ENCODE results near the gene NATD1. TPM values are rescaled to one million over a fixed set of nuclear protein-coding genes. Genes with fewer than 3 reads are reported as not detected.
"Not testable (repeated sequence)": the region's sequence is repeated elsewhere in the genome, so short reads cannot be mapped to it uniquely, and the experiment has no call there.

Gene NATD1
- total and polyA plus RNA-seq, 5 experiments from 2014 or later, result 0.60 to 9.3 (median 1.2) TPM

- no peak overlapping the region for H3K4me3 Mint-ChIP-seq
- peaks cover 0 to 14% (median 4%) of the 10 kb centered on the region in 9 donors for H3K9me3 Mint-ChIP-seq
- DNase-seq (no peak), ATAC-seq (no peak)
- H3K36me3 Mint-ChIP-seq, result peaks cover 0 to 9% (median 0%) of the 10 kb centered on the region in 3 donors
- POLR2A ChIA-PET, result no interaction called here
- peaks cover 0 to 14% (median 0%) of the 10 kb centered on the region in 4 donors for H3K4me1 Mint-ChIP-seq
- no peaks in the 10 kb centered on the region for H3K27me3 Mint-ChIP-seq
- peak overlapping the region in 2 of 10 donors; percentile 6 to 37 for H3K27ac Mint-ChIP-seq
Observed at GRCh38 chr17:21233581-21234347, 19.4 kb downstream of the NATD1 start.

DNA sequence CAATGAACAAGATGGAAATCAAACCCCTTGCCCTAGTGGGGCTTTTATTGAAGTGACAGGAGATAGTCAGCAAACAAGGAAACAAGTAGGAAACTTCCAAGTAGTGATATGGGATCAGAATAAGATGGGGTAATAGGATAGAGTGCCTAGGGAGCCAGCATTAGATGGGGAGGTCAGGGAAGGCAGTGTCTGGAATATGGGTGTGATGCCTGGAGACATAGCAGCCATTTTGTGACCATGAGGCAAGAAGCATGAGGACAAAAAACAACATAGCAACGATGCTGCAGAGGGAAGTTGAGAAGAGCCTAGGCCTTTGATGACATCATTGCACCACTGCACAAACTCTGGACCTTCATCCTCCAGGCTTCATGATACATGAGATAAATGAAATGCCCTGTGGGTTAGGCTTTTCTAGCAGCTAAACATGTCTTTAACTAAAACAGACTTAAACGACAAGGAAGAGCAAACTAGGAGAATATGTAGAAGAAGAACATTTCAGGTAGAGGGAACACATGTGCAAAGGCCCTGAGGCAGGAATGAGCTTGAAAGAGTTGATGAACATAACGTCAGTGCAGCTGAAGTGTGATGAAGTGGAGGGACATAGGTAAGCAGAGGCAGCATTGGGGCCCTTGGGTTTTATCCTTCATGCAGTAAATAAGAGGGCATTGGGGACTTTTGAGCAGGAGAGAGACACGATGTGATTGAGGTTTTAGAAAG is 21.0 kb downstream of the NATD1 start:
- no peak for ATAC-seq
- Mint-ChIP-seq H3K36me3 (peaks cover 0 to 9% (median 0%) of the 10 kb centered on the region in 3 donors), H3K27ac (peak overlapping the region in 1 of 10 donors; percentile 7), H3K4me1 (peaks cover 0 to 12% (median 0%) of the 10 kb centered on the region in 4 donors), H3K4me3 (no peak overlapping the region), H3K27me3 (no peaks in the 10 kb centered on the region), H3K9me3 (peaks cover 0 to 14% (median 4%) of the 10 kb centered on the region in 9 donors)
- POLR2A ChIA-PET, result interaction anchor here (0.6 kb wide), 1 partner anchor 54 kb away, joined by 5 read pairs; no protein-coding TSS in a partner anchor
- no peak for DNase-seq

DNA sequence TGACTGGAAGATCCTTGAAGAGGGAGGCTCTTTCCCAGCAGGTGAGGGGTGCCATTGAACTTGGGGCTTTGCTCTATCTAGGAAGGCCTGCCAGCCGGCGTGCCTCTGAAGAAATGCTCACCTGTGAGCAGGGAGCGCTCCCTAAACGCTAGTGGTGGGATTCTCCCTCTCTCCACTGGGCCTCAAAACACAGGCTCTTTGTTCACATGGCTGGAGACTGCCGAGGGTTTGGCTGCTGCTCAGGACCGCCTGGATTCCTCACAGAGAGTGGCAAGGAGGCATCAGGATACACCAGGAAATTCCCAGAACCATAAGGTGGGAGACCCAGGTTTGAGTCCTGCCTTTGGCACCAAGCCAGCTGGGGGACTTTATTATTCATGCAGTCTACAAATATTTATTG is 21.7 kb downstream of the NATD1 start:
- POLR2A ChIA-PET, result no interaction called here
- Mint-ChIP-seq H3K27me3 (no peaks in the 10 kb centered on the region), H3K36me3 (peaks cover 0 to 9% (median 0%) of the 10 kb centered on the region in 3 donors), H3K4me1 (peaks cover 0 to 12% (median 0%) of the 10 kb centered on the region in 4 donors), H3K9me3 (peaks cover 0 to 14% (median 4%) of the 10 kb centered on the region in 9 donors), H3K27ac (no peak overlapping the region), H3K4me3 (no peak overlapping the region)
- ATAC-seq, result no peak
- no peak for DNase-seq

- peaks cover 0 to 3% (median 0%) of the 10 kb centered on the region in 4 donors for H3K4me1 Mint-ChIP-seq
- no peak for DNase-seq
- POLR2A ChIA-PET, result no interaction called here
- peak overlapping the region in 2 of 10 donors; percentile 19 to 56 for H3K27ac Mint-ChIP-seq
- no peak overlapping the region for H3K4me3 Mint-ChIP-seq
- no peak for ATAC-seq
- peaks cover 0 to 9% (median 0%) of the 10 kb centered on the region in 3 donors for H3K36me3 Mint-ChIP-seq
- H3K27me3 Mint-ChIP-seq, result no peaks in the 10 kb centered on the region
- peaks cover 0 to 14% (median 4%) of the 10 kb centered on the region in 9 donors for H3K9me3 Mint-ChIP-seq
Observed at GRCh38 chr17:21228845-21229244, 24.4 kb downstream of the NATD1 start.

- Mint-ChIP-seq H3K27me3 (no peaks in the 10 kb centered on the region), H3K27ac (peak overlapping the region in 4 of 10 donors; percentile 19 to 52 (median 31)), H3K4me3 (no peak overlapping the region), H3K4me1 (peaks cover 0 to 3% (median 0%) of the 10 kb centered on the region in 4 donors), H3K9me3 (peaks cover 0 to 14% (median 4%) of the 10 kb centered on the region in 9 donors), H3K36me3 (peaks cover 0 to 9% (median 0%) of the 10 kb centered on the region in 3 donors)
- ATAC-seq, result no peak
- POLR2A ChIA-PET, result no interaction called here
- no peak for DNase-seq
Observed at GRCh38 chr17:21228111-21228510, 25.1 kb downstream of the NATD1 start.

- H3K4me1 Mint-ChIP-seq, H3K27me3 Mint-ChIP-seq, H3K36me3 Mint-ChIP-seq, H3K4me3 Mint-ChIP-seq, ATAC-seq, DNase-seq, POLR2A ChIA-PET, H3K9me3 Mint-ChIP-seq, H3K27ac Mint-ChIP-seq: not testable (repeated sequence)
Observed at GRCh38 chr17:21227277-21227676, 25.9 kb downstream of the NATD1 start.

DNA sequence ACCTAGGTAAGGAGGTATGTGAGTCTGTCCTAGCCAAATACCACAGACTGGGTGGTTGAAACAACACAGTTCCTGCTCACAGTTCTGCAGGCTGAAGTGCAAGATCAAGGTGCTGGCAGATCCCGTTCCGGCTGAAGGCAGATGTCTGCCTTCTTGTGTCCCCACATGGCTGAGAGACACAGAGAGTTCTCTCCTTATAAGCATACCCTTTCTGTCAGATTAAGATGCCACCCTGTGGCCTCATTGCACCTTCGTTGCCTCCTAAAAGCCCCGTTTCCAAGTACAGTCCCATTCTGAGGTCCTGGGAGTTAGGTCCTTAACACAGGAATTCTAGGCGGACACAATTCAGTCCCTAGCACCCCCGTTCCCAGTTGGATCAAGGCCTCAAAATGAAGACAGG is 30.1 kb downstream of the NATD1 start:
- DNase-seq (no peak), ATAC-seq (no peak)
- POLR2A ChIA-PET, result no interaction called here
- no peaks in the 10 kb centered on the region for H3K9me3 Mint-ChIP-seq
- peaks cover 4 to 12% (median 4%) of the 10 kb centered on the region in 3 donors for H3K36me3 Mint-ChIP-seq
- H3K27me3 Mint-ChIP-seq, result no peaks in the 10 kb centered on the region
- H3K4me3 Mint-ChIP-seq, result no peak overlapping the region
- H3K27ac Mint-ChIP-seq, result no peak overlapping the region
- peaks cover 0 to 4% (median 0%) of the 10 kb centered on the region in 4 donors for H3K4me1 Mint-ChIP-seq

DNA sequence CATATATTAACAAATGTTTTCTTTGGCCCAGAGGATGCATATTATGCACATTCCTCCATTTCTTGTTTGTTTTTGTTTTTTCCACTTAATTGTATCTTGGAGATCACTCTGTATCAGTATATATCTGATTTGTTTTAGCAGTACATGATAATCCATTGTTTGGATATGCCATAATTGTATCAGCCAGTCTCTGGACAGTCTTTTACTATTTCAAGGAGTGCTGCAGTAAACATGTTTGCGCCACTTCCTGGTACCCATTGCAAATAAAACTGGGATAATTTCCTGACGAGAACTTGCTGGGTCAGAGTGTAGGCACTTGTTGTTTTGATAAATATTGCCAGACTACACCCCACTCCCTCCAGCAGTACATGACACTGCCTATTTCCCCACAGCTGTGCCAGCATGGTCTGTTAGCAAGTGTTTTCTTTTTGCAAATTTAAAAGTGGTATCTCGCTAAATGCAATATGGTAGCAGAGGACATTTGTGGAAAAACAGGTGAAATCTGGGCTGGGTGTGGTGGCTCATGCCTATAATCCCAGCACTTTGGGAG is 34.3 kb downstream of the NATD1 start:
- H3K4me1 Mint-ChIP-seq, result peaks cover 10 to 23% (median 19%) of the 10 kb centered on the region in 4 donors
- DNase-seq (no peak), ATAC-seq (no peak)
- H3K36me3 Mint-ChIP-seq, result peaks cover 4 to 14% (median 4%) of the 10 kb centered on the region in 3 donors
- no peak overlapping the region for H3K27ac Mint-ChIP-seq
- H3K9me3 Mint-ChIP-seq, result no peaks in the 10 kb centered on the region
- no peaks in the 10 kb centered on the region for H3K27me3 Mint-ChIP-seq
- no peak overlapping the region for H3K4me3 Mint-ChIP-seq
- POLR2A ChIA-PET, result no interaction called here

GRCh38 chr17:21218101-21218500 is 35.1 kb downstream of the NATD1 start:
- no peaks in the 10 kb centered on the region for H3K9me3 Mint-ChIP-seq
- H3K27ac Mint-ChIP-seq, result no peak overlapping the region
- H3K4me3 Mint-ChIP-seq, result no peak overlapping the region
- peaks cover 10 to 26% (median 24%) of the 10 kb centered on the region in 4 donors for H3K4me1 Mint-ChIP-seq
- no peak for ATAC-seq
- POLR2A ChIA-PET, result no interaction called here
- peaks cover 4 to 14% (median 4%) of the 10 kb centered on the region in 3 donors for H3K36me3 Mint-ChIP-seq
- no peaks in the 10 kb centered on the region for H3K27me3 Mint-ChIP-seq
- no peak for DNase-seq

- peaks cover 4 to 14% (median 4%) of the 10 kb centered on the region in 3 donors for H3K36me3 Mint-ChIP-seq
- no peak overlapping the region for H3K4me3 Mint-ChIP-seq
- no peak overlapping the region for H3K27ac Mint-ChIP-seq
- peaks cover 14 to 34% (median 32%) of the 10 kb centered on the region in 4 donors for H3K4me1 Mint-ChIP-seq
- no peak for ATAC-seq
- POLR2A ChIA-PET, result no interaction called here
- no peak for DNase-seq
- no peaks in the 10 kb centered on the region for H3K27me3 Mint-ChIP-seq
- no peaks in the 10 kb centered on the region for H3K9me3 Mint-ChIP-seq
Observed at GRCh38 chr17:21217346-21217745, 35.9 kb downstream of the NATD1 start.

- POLR2A ChIA-PET, result interaction anchor here (4.1 kb wide), 1 partner anchor 36 kb away, joined by 22 read pairs; the partner anchor contains the start of gene NATD1
- peak overlapping the region in 9 of 10 donors; percentile 81 to 94 (median 92) for H3K4me3 Mint-ChIP-seq
- ATAC-seq (no peak), DNase-seq (no peak)
- no peaks in the 10 kb centered on the region for H3K27me3 Mint-ChIP-seq
- H3K4me1 Mint-ChIP-seq, result peaks cover 15 to 48% (median 44%) of the 10 kb centered on the region in 4 donors
- peaks cover 0 to 6% (median 0%) of the 10 kb centered on the region in 3 donors for H3K36me3 Mint-ChIP-seq
- peak overlapping the region in 6 of 10 donors; percentile 9 to 92 (median 88) for H3K27ac Mint-ChIP-seq
- H3K9me3 Mint-ChIP-seq, result no peaks in the 10 kb centered on the region
Observed at GRCh38 chr17:21215935-21216334, 37.3 kb downstream of the NATD1 start.

GRCh38 chr17:21214777-21215541 is 38.3 kb downstream of the NATD1 start:
- ATAC-seq, result no peak
- Mint-ChIP-seq H3K27me3 (no peaks in the 10 kb centered on the region), H3K4me1 (peaks cover 16 to 57% (median 53%) of the 10 kb centered on the region in 4 donors), H3K36me3 (peaks cover 0 to 6% (median 0%) of the 10 kb centered on the region in 3 donors), H3K27ac (peak overlapping the region; percentile 86 to 94 (median 92)), H3K4me3 (peak overlapping the region; percentile 84 to 94 (median 92)), H3K9me3 (no peaks in the 10 kb centered on the region)
- POLR2A ChIA-PET, result interaction anchor here (1.1 to 4.1 kb wide), 4 partner anchors 14 to 62 kb away, joined by 3 to 22 read pairs (median 16); partner anchors contain the start of gene NATD1
- DNase-seq, result peak in 2 of 10 donors; percentile 14 to 16
